Omental fat pad (tissue), 4 donors: ENCODE results near the gene OR7C2. TPM values are rescaled to one million over a fixed set of nuclear protein-coding genes. Genes with fewer than 3 reads are reported as not detected.
"Not testable (repeated sequence)": the region's sequence is repeated elsewhere in the genome, so short reads cannot be mapped to it uniquely, and the experiment has no call there.

Experiments used
- ATAC-seq: fragments of 150-250 bp; one replicate; pipeline ENCODE4 v1.9.1; 2016; ENCODE audit warnings: mild to moderate bottlenecking, moderate library complexity; ENCODE audit not compliant: low FRiP score
- DNase-seq: peaks from one replicate; pipeline ENCODE4 v3.0.0-alpha.2; 2019; ENCODE audit warnings: low spot score
- total RNA-seq, 4 donors: library from RNA; depleted of rRNA; stranded (reverse); fragments of >200 nt; gene quantifications; one replicate each; pipeline ENCODE4 v1.1.0, GENCODE V29; 2016
- TF ChIP-seq, protein P1 (sequence below), 3 donors: fragments of 450-650 bp; IDR thresholded peaks; one replicate each; pipeline ENCODE4 v1.5.1; 2016 to 2017; ENCODE audit warnings: antibody characterized with exemption in 3 of 3, mild to moderate bottlenecking in 3 of 3, moderate library complexity in 2 of 3

The OR7C2 gene
- total RNA-seq, 4 donors from 2014 or later: not detected

DNA sequence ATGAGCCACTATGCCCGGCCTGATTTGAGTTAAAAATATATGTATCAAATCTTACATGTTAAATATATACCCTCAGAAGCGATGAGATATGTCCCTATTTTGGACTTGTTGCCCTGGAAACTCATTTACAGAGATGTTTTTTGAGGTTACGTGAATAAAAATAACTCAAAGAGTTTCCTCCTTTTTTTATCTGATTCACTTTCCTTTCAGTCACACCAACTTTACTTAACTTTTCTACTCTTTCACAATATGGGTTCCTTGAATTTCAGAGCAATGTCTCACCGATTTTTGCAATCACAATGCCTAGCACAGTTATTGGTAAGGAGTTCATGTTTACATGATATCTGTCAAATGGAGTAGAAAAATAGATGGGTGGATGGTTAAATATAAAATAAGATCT lies 2.3 kb downstream of the OR7C2 start:
- DNase-seq (no peak), ATAC-seq (no peak)
- TF ChIP-seq, protein P1, sequence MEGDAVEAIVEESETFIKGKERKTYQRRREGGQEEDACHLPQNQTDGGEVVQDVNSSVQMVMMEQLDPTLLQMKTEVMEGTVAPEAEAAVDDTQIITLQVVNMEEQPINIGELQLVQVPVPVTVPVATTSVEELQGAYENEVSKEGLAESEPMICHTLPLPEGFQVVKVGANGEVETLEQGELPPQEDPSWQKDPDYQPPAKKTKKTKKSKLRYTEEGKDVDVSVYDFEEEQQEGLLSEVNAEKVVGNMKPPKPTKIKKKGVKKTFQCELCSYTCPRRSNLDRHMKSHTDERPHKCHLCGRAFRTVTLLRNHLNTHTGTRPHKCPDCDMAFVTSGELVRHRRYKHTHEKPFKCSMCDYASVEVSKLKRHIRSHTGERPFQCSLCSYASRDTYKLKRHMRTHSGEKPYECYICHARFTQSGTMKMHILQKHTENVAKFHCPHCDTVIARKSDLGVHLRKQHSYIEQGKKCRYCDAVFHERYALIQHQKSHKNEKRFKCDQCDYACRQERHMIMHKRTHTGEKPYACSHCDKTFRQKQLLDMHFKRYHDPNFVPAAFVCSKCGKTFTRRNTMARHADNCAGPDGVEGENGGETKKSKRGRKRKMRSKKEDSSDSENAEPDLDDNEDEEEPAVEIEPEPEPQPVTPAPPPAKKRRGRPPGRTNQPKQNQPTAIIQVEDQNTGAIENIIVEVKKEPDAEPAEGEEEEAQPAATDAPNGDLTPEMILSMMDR (IDR thresholded peaks at IDR 0.05): no peak

DNA sequence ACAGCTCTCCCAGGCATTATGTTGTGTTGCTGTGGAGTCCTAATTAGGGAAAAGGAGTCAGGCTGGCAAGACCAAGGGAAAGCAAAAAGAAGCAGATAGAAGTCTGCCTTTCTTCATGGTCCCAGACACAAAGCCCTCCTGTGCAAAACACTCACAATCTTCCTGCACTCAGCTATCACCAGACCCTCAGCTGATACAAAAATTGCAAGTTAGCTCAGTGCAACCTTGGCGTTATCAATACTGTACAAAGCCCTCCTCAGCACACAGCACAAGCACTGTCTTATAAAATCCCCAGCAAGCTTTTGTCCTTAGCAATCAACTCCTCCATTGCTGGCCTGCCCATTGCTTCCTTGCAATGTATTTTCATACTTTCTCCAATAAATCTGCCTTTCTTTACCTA lies 3.2 kb downstream of the OR7C2 start:
- DNase-seq (no peak), ATAC-seq (no peak)
- TF ChIP-seq, protein P1 (IDR thresholded peaks at IDR 0.05): no peak

DNA sequence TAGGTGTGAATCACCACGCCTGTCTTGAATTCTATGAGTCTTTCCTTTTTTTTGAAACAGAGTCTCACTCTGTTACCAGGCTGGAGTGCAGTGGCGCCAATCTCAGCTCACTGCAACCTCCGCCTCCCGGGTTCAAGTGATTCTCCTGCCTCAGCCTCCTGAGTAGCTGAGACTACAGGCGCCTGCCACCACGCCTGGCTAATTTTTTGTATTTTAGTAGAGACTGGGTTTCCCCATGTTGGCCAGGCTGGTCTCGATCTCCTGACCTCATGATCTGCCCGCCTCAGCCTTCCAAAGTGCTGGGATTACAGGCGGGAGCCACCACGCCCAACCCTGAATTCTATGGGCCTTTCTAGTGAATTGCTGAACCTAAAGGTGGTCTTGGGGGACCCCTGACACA lies 8.1 kb downstream of the OR7C2 start:
- not testable (repeated sequence) for ATAC-seq, DNase-seq

DNA sequence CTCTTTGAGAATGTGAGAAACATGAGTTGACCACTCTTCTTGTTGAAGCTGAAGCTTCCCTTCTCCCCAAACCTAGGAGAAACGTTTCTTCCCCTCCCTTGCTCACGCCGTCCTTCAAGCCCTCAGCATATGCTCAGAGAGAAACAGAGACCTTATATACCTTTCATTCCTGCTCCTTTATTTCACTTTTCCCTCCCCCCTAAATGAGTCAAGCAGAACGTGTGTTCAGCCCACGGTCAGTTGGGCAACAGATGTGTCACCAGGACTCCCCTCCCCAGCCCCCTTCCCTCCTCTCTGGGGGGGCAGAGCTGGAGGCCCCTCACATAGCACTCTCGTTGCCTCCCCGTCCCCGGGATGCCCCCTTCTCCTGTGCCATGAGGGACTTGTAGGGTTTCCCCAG lies 8.6 kb downstream of the OR7C2 start:
- no peak for DNase-seq
- TF ChIP-seq, protein P1 (IDR thresholded peaks at IDR 0.05): no peak

DNA sequence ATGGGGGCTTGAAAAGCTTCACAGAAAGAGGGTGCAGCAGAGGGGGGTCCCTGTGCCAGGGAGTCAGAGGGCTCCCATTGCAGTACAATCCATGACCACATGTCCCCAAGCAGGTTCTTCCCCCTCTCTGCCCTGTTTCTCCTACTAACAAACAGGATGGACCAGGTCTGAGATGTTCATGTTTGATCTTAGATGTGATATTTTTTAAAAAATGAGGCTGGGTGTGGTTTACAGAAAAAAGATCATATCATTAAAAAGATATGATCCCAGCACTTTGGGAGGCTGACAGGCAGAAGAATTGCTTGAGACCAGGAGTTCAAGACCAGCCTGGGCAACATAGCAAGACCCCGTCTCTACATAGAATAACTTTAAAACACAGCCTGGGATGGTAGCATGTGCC lies 9.1 kb downstream of the OR7C2 start:
- TF ChIP-seq, protein P1 (IDR thresholded peaks at IDR 0.05): no peak
- no peak for DNase-seq
- no peak for ATAC-seq

More for the DNA sequence above, 8.6 kb downstream of the OR7C2 start:
- ATAC-seq: no peak

DNA sequence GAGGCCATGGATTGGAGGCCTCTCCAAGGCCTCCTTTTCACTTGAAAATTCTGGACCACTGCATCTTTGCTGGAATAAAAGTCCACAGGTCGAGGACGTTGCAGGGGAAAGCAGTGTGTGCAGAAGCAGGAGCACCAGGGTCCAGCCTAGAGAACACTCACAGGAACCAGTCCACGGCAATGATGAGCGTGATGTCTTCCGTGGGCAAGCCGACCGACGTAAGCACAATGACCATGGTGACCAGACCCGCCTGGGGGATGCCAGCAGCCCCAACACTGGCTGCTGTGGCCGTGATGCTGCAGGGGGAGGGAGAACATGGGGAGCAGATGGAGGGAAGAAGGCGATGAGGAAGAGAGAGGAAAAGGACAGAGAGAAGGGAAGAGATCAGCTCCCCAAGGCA lies 11.5 kb downstream of the OR7C2 start:
- DNase-seq (no peak), ATAC-seq (no peak)
- TF ChIP-seq, protein P1 (IDR thresholded peaks at IDR 0.05): no peak

DNA sequence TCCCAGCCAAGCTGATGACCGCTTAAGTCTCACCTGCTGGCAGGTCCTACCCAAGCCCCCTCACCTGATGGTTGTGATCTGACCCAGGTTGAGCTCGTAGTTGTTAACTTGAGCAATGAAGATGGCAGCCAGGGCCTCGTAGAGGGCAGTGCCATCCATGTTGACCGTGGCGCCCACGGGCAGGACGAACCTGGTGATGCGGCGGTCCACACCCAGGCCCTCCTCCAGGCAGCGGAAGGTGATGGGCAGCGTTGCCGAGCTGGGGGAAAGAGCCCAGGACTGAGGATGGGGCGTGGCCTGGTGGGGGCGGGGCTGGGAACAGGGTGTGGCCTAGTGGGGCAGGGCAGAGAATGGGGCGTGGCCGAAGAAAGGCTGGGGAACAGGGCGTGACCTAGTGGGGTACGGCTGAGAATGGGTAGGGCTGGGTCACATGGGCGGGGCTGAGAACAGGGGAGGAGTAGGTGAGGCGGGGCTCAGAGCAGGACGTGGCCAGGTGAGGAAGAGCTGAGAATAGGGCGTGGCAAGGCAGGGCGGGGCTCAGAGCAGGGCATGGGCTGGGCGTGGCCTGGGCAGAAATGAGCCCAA lies 12.9 kb downstream of the OR7C2 start:
- DNase-seq: no peak
- TF ChIP-seq, protein P1 (IDR thresholded peaks at IDR 0.05): no peak
- no peak for ATAC-seq
